Neutrophil (primary cell): ENCODE results near the gene ST8SIA1.
"Not testable (repeated sequence)": the region's sequence is repeated elsewhere in the genome, so short reads cannot be mapped to it uniquely, and the experiment has no call there.

ENCODE experiments used
- H3K27ac ChIP-seq: fragments of 200-600 bp; sonication (generic); 2 replicates; pipeline ENCODE4 v1.5.1; 2016; ENCODE audit warnings: mild to moderate bottlenecking, moderate library complexity
- H3K27me3 ChIP-seq: fragments of 200-600 bp; sonication (generic); 2 replicates; pipeline ENCODE4 v1.6.0; 2016; ENCODE audit warnings: mild to moderate bottlenecking
- H3K36me3 ChIP-seq: fragments of 200-600 bp; sonication (generic); 2 replicates; pipeline ENCODE4 v1.5.1; 2017
- H3K4me1 ChIP-seq, 2 experiments: fragments of 200-600 bp in 1 of 2; sonication (generic) in 1 of 2; 1 replicate in 1 of 2; 2 replicates in 1 of 2; pipeline versions ENCODE4 v1.5.1 to v1.6.1; 2013 to 2016; ENCODE audit warnings: low read depth in 1 of 2, low read length in 1 of 2, mild to moderate bottlenecking in 1 of 2, moderate library complexity in 1 of 2; ENCODE audit not compliant: control insufficient read depth in 1 of 2, insufficient read depth in 1 of 2
- H3K4me3 ChIP-seq, 2 experiments: fragments of 200-600 bp in 1 of 2; sonication (generic) in 1 of 2; 1 replicate in 1 of 2; 2 replicates in 1 of 2; pipeline ENCODE4 v1.5.1; 2013 to 2016; ENCODE audit warnings: low read depth in 1 of 2, low read length in 1 of 2, mild to moderate bottlenecking in 1 of 2, moderate library complexity in 1 of 2
- H3K9me3 ChIP-seq: fragments of 200-600 bp; sonication (generic); 2 replicates; pipeline ENCODE4 v1.5.1; 2016
- CTCF ChIP-seq: fragments of 200-600 bp; sonication (generic); IDR thresholded peaks from 2 replicates; pipeline ENCODE4 v1.5.1; 2016; ENCODE audit warnings: antibody characterized with exemption

Gene ST8SIA1

GRCh38 chr12:22160396-22161003 lies 174.0 kb downstream of the ST8SIA1 start:
- Histone ChIP-seq H3K27ac (no peak overlapping the region), H3K4me1 (no peaks in the 10 kb centered on the region), H3K9me3 (no peaks in the 10 kb centered on the region), H3K4me3 (no peak overlapping the region), H3K27me3 (no peaks in the 10 kb centered on the region), H3K36me3 (no peaks in the 10 kb centered on the region)
- no peak for TF ChIP-seq CTCF

- not testable (repeated sequence) for H3K27ac ChIP-seq, H3K4me3 ChIP-seq, H3K4me1 ChIP-seq, H3K36me3 ChIP-seq, H3K9me3 ChIP-seq, H3K27me3 ChIP-seq
These were observed 185.2 kb downstream of the ST8SIA1 start for GRCh38 chr12:22149286-22149685.

- H3K4me3 ChIP-seq, H3K36me3 ChIP-seq, H3K27ac ChIP-seq, H3K9me3 ChIP-seq, H3K27me3 ChIP-seq, H3K4me1 ChIP-seq: not testable (repeated sequence)
These were observed 187.8 kb downstream of the ST8SIA1 start for GRCh38 chr12:22146686-22147085.
